ENCODE measurements around the gene PPP1R3A.

DNA sequence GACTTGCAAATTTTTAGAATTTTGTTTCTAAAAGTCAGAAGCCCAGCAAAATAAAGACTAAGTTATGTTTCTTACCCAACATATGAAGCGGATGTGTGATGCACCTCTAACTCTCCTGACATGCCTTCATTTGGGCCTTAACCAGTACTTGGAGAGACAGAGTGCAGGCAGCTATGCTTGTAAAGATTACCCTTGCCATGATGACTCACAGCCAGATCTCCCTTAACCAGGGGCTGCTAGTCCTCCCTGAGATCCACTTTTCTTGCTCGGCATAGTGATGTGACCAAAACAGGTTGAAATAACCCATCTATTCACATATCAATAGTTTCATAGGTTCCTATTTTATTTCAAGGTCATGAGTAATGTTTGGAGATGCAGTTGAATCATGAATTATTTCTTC is 43.6 kb downstream of the PPP1R3A start:
- TF ChIP-seq, protein P1, sequence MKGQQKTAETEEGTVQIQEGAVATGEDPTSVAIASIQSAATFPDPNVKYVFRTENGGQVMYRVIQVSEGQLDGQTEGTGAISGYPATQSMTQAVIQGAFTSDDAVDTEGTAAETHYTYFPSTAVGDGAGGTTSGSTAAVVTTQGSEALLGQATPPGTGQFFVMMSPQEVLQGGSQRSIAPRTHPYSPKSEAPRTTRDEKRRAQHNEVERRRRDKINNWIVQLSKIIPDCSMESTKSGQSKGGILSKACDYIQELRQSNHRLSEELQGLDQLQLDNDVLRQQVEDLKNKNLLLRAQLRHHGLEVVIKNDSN (IDR thresholded peaks at IDR 0.05) = no peak
- no peak for TF ChIP-seq TCF12 (IDR thresholded peaks at IDR 0.05; ENCODE audit: low read depth)
- no peak for TF ChIP-seq EGR1 (IDR thresholded peaks at IDR 0.05)
- no peak for TF ChIP-seq TAF1 (IDR thresholded peaks at IDR 0.05; ENCODE audit: low read depth)
- no peak for TF ChIP-seq FOXM1 (IDR thresholded peaks at IDR 0.05; ENCODE audit: borderline replicate concordance, low read depth)
- no peak for TF ChIP-seq NFIC (IDR thresholded peaks at IDR 0.05)
- TF ChIP-seq RAD21 (IDR thresholded peaks at IDR 0.05; ENCODE audit: low read depth) = no peak
